ACHN (cell line): ENCODE results near the gene STOX2.

Experiments
- DNase-seq: peaks from one replicate; pipeline ENCODE4 v3.0.0-alpha.2; 2015
- in situ Hi-C: cut with HindIII; loops from 2 replicates; pipeline ENCODE4 v1.10.0; 2017; ENCODE audit warnings: low sequenced_read_pairs, low pct_ligation_motif_present, low pct_unique_long_range_greater_than_20kb

The STOX2 gene

GRCh38 chr4:184003433-184003832 lies 98.3 kb downstream of the STOX2 start:
- in situ Hi-C loops: no loop called here

DNA sequence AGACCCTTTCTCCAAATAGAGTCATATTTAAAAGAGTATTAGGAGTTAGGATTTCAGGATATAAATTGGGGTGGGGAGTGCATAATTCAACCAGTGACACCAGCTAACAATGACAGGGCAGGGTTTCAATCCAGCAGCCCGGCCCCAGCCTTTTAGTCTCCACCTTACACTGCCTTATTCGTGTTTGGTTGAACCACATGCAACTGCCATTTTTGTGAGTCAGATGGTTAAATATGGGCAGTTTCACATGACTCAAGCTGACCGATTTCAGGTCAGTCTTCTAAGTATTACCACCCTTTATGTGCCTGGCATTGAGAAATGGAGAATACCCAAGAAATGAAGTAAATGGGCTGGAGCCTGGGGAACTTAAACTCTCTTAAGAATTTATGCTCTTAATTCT lies 102.8 kb downstream of the STOX2 start:
- in situ Hi-C loops: no loop called here
- DNase-seq: peak; percentile 7

More at GRCh38 chr4:184003433-184003832, 98.3 kb downstream of the STOX2 start:
- DNase-seq: no peak

DNA sequence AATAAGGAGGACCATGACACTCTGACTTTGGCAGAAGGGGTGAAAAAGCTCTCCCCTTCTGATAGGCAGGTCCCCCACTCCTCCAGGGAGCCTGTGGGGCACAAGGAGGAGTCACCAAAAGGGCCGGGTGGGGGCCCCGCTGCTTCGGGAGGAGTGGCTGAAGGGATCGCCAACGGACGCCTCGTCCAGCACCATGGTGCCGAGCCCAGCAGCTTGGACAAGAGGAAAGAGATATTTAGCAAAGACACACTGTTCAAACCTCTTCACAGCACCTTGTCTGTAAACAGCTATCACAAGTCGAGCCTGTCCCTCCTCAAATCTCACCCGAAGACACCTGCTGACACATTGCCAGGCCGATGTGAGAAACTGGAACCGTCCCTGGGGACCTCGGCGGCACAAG lies 105.6 kb downstream of the STOX2 start:
- no peak for DNase-seq
- in situ Hi-C loops: no loop called here

- in situ Hi-C loops: no loop called here
- no peak for DNase-seq
Measured at GRCh38 chr4:184011826-184012380, 106.8 kb downstream of the STOX2 start.

GRCh38 chr4:184012937-184013336 lies 107.8 kb downstream of the STOX2 start:
- no peak for DNase-seq
- in situ Hi-C loops: no loop called here

DNA sequence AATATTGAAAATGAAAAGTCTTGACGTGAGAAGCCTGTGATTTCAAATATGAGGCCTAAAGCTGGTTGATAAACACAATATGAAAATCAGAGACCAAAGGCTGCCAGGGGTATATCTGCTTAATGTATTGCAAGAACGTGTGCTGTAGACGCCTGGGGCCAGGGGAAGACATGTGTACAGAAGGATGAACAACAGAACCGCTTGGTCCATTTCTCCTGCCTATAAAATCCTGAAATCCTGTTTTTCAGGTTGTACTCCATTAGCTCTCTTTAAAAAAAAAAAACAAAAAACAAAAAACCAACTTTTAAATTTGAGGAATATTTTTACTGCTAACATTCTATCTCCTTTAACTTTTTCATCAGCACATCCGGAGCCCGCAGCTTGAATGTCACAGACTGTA lies 109.2 kb downstream of the STOX2 start:
- DNase-seq: no peak
- in situ Hi-C loops: no loop called here

DNA sequence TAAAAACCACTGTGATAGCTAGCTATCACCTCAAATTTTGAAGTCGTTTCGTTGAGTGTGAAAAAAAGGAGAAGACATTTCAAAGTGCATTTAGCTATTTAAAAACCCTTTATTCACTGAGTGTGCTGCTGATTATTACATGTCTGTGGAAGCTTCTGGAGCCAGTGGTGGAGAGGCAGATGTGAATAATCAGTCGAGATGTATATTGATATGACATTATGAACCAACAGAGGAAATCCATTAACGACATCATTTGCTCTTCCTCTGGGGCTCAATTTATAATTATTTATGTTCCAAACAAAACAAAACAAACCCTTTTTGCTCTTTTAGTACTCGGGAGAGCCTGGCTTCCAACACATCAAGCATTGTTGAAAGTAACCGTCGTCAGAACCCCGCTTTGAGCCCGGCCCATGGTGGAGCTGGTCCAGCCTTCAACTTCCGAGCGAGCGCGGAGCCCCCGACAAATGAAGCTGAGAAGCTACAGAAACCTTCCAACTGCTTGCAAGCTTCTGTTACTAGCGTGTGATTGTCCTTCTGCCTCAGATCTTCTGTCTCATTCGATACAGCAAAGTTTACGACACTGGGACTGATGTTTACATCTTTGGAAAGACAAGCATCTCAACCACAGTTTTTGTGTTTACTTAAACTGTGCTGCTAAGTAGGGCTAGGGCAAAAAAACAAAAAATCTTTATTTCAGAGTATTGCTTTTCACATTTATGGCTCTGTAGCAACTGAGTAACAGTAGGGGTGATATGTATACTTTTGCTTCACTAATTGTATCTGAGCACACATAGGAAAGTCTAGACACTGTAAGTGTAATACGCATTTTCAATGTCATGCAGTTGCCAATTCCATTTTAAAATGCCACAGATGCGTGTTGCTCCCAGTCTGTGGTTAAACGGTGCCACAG lies 111.9 kb downstream of the STOX2 start:
- DNase-seq: no peak
- in situ Hi-C loops: no loop called here

GRCh38 chr4:184019076-184019475 lies 114.0 kb downstream of the STOX2 start:
- in situ Hi-C loops: no loop called here
- no peak for DNase-seq

DNA sequence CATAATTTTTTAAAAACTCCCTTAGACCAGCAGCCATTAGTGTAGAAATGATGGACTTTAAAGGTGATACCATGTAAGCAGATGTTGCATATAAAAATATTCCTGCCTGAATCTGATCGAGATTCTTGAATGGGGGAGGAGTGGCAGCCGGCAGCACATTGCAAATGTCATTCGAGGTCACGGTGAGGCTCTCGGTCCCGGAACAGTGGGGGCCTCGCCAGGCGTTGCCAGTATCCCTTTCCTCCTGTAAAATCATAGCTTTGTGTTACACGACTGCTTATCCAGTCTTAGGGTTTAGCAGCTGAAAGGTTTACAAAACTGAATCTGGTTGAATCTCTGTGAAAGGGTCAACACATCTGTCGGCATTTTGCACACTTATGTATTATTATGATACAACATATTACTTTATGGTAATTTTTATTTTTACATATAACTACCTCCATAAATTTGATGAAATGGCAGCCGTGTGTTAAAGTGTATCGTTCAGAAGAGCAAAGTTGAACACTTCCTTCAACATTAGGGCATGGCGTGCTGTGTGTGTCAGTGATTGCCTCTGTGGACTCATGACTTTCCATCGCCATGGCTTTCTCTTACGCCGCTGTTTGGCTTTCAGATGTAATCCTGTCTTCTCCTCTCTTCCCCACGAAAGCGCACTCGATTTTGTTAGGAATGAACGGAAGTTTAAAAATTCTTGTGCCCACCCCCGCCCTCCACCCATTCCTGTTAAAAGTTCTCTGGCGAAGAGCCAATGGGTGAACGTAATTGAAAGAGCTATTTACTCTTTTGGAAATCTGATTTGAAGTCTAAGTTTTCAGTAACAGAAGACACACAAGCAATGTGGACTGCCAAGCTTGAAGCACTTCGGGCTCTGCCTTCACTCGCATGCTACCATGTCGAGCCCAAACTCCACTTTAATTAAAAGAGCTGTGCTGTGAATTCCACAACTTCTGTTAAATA lies 114.8 kb downstream of the STOX2 start:
- no peak for DNase-seq
- in situ Hi-C loops: no loop called here

- in situ Hi-C loops: no loop called here
- no peak for DNase-seq
Measured at GRCh38 chr4:184021389-184021788, 116.3 kb downstream of the STOX2 start.

- no peak for DNase-seq
- in situ Hi-C loops: no loop called here
Measured at GRCh38 chr4:184022679-184023383, 117.7 kb downstream of the STOX2 start.

DNA sequence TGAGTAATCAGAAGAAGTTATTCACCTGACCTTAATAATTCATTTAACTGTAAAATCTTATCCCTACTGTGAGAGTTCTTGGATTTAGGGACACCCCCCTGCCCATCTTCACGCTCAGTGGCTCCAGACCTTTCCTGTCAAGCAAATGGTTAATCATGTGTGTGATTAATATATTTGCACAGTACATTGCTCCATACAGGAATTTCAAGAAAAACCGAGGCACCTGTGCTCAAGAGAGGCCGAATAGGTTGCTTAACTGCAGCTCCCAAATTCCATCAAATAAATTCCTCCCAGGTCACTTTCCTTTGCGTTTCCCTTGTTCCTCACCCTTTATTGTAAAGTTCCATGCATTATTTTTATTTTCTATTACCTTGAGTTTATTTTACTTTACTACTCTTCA lies 119.5 kb downstream of the STOX2 start:
- DNase-seq: no peak
- in situ Hi-C loops: no loop called here

GRCh38 chr4:184028561-184029374 lies 123.7 kb downstream of the STOX2 start:
- in situ Hi-C loops: no loop called here
- no peak for DNase-seq

DNA sequence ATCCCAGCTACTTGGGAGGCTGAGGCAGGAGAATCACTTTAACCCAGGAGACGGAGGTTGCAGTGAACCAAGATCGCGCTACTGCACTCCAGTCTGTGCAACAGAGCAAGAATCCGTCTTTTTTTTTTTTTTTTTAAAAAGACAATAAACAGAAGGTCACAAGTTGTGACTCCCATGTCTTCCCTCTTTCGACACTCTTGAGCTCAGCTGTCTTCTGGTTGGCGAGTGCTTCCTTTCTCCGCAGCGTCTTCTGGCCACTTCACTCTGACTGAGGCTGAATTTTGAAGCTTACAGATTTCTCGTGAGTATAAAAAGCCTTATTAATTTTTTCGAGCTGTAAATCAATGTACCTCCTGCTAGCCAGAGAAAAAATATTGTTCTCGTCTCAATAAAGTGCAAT lies 124.9 kb downstream of the STOX2 start:
- no peak for DNase-seq
- in situ Hi-C loops: no loop called here

DNA sequence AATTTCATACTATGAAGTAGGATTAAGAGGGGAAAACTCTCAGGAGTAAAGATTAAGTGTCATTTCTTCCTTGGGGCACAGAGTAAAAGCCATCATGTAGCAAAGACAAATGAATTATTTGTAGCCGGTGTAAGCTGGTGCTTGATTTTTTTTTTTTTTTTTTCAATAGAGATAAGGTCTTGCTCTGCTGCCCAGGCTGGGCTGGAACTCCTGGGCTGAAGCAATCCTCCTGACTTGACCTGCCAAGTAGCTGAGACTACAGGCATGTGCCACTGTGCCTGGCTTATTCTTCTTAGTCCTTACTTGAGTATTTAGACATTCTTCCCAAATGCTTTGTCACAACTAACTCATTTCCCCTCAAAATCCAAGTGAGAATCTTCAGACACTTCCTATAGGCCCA lies 125.7 kb downstream of the STOX2 start:
- no peak for DNase-seq
- in situ Hi-C loops: no loop called here

GRCh38 chr4:184032091-184032490 lies 127.0 kb downstream of the STOX2 start:
- in situ Hi-C loops: no loop called here
- DNase-seq: no peak

- no peak for DNase-seq
- in situ Hi-C loops: no loop called here
Measured at GRCh38 chr4:184039963-184040383, 134.9 kb downstream of the STOX2 start.

- in situ Hi-C loops: no loop called here
Measured at GRCh38 chr4:184041156-184041555, 136.0 kb downstream of the STOX2 start.

More at GRCh38 chr4:184041156-184041555, 136.0 kb downstream of the STOX2 start:
- no peak for DNase-seq
